Measurements from ENCODE around the gene GDI2. TPM values are rescaled to one million over a fixed set of nuclear protein-coding genes. Genes with fewer than 3 reads are reported as not detected.

GDI2 gene
- total and polyA plus RNA-seq, 2 donors: 139 to 268 TPM

DNA sequence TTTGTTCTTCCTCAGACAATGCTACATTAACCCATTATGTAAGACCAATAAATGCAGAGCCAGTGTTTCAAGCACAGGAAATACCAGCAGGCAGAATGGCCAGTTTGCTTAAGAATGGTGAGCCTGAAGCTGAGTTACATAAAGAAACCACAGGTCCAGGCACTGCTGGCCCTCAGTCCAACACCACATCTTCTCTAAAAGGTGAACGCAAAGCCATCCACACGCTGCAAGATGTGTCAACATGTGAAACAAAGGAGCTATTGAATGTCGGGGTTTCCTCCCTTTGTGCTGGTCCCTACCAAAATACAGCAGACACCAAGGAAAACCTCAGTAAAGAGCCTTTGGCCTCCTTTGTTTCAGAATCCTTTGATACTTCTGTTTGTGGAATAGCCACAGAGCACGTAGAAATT lies 64.8 kb downstream of the GDI2 start:
- Histone ChIP-seq H3K27me3 (ENCODE audit: control insufficient read depth in 2 of 2, insufficient read depth in 1 of 2, low read length in 1 of 2) (no peaks in the 10 kb centered on the region), H3K36me3 (ENCODE audit: control insufficient read depth in 2 of 2, insufficient read depth in 2 of 2, low read length in 1 of 2) (peaks cover 51 to 65% of the 10 kb centered on the region in 2 donors), H3K4me1 (ENCODE audit: control insufficient read depth in 2 of 2, insufficient read depth in 2 of 2, low read length in 2 of 2) (no peaks in the 10 kb centered on the region), H3K9me3 (ENCODE audit: control insufficient read depth in 2 of 2, insufficient read depth in 1 of 2, low read length in 1 of 2) (no peaks in the 10 kb centered on the region), H3K27ac (ENCODE audit: low read depth in 1 of 2, low read length in 1 of 2) (no peak overlapping the region), H3K4me3 (ENCODE audit: low read length in 2 of 2) (no peak overlapping the region)
- no peak for DNase-seq (ENCODE audit: low read depth in 6 of 9, low spot score in 9 of 9)
- WGBS: 98% methylated on average over 4 of the region's 4 CpGs

DNA sequence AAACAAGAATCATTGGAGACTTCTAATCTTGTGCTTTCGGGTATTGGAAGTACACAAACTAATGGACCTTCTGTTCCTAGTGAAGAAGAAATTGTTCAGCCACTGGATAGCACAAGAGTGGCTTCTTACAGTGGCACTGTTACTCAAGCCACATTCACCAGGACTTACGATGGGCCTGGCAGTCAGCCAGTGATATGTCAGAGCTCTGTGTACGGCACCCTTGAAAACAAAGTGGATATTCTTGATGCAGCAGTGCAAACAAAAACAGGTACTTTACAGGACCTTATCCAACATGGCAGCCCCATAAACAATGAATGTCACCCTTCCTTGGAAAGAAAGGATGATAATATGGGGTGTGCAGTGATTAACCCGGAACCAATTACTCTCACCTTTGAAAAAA lies 67.0 kb downstream of the GDI2 start:
- no peaks in the 10 kb centered on the region for H3K27me3 ChIP-seq (ENCODE audit: control insufficient read depth in 2 of 2, insufficient read depth in 1 of 2, low read length in 1 of 2)
- peaks cover 47 to 74% of the 10 kb centered on the region in 2 donors for H3K36me3 ChIP-seq (ENCODE audit: control insufficient read depth in 2 of 2, insufficient read depth in 2 of 2, low read length in 1 of 2)
- H3K4me3 ChIP-seq (ENCODE audit: low read length in 2 of 2): no peak overlapping the region
- H3K4me1 ChIP-seq (ENCODE audit: control insufficient read depth in 2 of 2, insufficient read depth in 2 of 2, low read length in 2 of 2): no peaks in the 10 kb centered on the region
- WGBS: 98% methylated on average over 4 of the region's 4 CpGs
- DNase-seq (ENCODE audit: low read depth in 6 of 9, low spot score in 9 of 9): no peak
- H3K9me3 ChIP-seq (ENCODE audit: control insufficient read depth in 2 of 2, insufficient read depth in 1 of 2, low read length in 1 of 2): no peaks in the 10 kb centered on the region
- no peak overlapping the region for H3K27ac ChIP-seq (ENCODE audit: low read depth in 1 of 2, low read length in 1 of 2)

DNA sequence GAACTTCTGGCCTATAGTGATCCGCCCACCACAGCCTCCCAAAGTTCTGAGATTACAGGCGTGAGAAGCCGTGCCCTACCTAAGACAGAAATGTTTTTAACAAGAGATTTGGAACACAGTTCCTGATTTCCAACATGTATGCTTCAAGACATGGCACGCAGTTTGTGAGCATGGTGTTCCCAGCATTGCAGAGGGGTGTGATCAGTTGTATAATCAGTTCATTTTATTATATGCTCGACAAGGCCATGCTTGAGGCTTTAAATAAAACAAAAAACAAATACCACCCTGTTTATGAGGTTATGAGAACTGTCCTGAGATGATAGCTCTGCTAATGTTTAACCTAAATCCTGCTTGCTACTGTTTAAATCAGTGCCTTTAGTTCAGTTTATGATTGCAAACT lies 68.4 kb downstream of the GDI2 start:
- Histone ChIP-seq H3K9me3 (ENCODE audit: control insufficient read depth in 2 of 2, insufficient read depth in 1 of 2, low read length in 1 of 2) (no peaks in the 10 kb centered on the region), H3K4me3 (ENCODE audit: low read length in 2 of 2) (no peak overlapping the region), H3K36me3 (ENCODE audit: control insufficient read depth in 2 of 2, insufficient read depth in 2 of 2, low read length in 1 of 2) (peaks cover 51 to 86% of the 10 kb centered on the region in 2 donors), H3K27me3 (ENCODE audit: control insufficient read depth in 2 of 2, insufficient read depth in 1 of 2, low read length in 1 of 2) (no peaks in the 10 kb centered on the region), H3K27ac (ENCODE audit: low read depth in 1 of 2, low read length in 1 of 2) (no peak overlapping the region), H3K4me1 (ENCODE audit: control insufficient read depth in 2 of 2, insufficient read depth in 2 of 2, low read length in 2 of 2) (no peaks in the 10 kb centered on the region)
- WGBS: over 99% methylated on average over 5 of the region's 5 CpGs
- DNase-seq (ENCODE audit: low read depth in 6 of 9, low spot score in 9 of 9): no peak

DNA sequence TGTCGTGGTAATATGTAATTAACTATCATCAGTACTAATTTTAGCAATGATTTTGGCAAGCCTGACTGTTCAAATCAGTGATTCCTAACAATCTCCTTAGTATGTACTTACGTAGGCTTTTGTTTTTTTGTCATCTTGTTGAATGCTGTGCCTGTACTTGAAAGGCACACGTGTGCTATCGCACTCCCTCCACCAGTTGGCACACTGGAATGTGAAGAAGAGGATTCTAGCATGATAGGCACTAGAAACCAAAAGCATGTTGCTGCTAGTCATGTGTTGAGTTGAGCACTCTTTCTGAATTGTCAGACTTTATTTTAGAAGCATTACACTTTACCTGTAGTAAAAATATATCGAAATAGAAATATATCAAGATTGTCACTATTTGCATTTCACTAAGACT lies 69.5 kb downstream of the GDI2 start:
- WGBS: 79% methylated on average over 5 of the region's 5 CpGs
- no peak for DNase-seq (ENCODE audit: low read depth in 6 of 9, low spot score in 9 of 9)
- Histone ChIP-seq H3K36me3 (ENCODE audit: control insufficient read depth in 2 of 2, insufficient read depth in 2 of 2, low read length in 1 of 2) (peaks cover 46 to 79% of the 10 kb centered on the region in 2 donors), H3K4me3 (ENCODE audit: low read length in 2 of 2) (no peak overlapping the region), H3K4me1 (ENCODE audit: control insufficient read depth in 2 of 2, insufficient read depth in 2 of 2, low read length in 2 of 2) (no peaks in the 10 kb centered on the region), H3K9me3 (ENCODE audit: control insufficient read depth in 2 of 2, insufficient read depth in 1 of 2, low read length in 1 of 2) (no peaks in the 10 kb centered on the region), H3K27ac (ENCODE audit: low read depth in 1 of 2, low read length in 1 of 2) (no peak overlapping the region), H3K27me3 (ENCODE audit: control insufficient read depth in 2 of 2, insufficient read depth in 1 of 2, low read length in 1 of 2) (no peaks in the 10 kb centered on the region)

DNA sequence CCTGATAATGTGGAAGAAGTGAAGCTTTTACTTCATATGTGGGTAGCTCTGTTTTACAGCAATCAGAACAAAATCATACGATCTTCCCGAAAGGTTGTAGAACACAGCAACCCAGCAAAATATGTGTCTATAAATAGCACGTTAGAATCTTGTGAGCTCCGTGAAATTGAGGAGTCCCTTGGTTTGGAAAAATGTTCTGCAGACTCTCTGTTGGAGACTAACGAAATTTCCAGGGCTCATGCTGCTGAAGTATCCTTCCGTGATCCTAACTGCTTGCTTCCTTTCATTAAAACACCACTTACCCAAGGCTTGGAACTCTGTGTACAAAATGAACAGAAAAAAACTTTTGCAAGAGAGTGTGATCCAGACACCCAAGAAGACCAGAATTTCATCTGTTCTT lies 71.1 kb downstream of the GDI2 start:
- WGBS: 98% methylated on average over 6 of the region's 6 CpGs
- H3K4me1 ChIP-seq (ENCODE audit: control insufficient read depth in 2 of 2, insufficient read depth in 2 of 2, low read length in 2 of 2): no peaks in the 10 kb centered on the region

DNA sequence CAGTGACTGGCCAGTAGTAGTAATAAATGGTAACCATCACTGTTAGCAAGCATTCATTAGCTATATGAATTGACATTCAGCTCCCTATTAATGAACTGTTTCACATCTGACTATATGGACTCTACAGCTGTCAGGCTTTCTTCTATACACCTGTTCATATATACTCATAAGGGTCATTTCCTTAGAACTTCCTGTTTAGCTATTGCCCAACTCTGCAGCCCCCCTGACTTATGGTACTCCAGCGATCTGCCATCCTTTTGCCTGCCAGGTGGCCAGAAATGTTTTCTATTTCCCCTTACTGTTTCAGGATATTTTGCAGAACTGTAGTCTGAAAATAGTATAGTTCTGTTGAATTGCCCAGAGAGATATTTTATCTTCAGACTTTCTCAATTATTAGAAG lies 72.0 kb downstream of the GDI2 start:
- 48% methylated on average over 1 of the region's 1 CpG for WGBS
- Histone ChIP-seq H3K27ac (ENCODE audit: low read depth in 1 of 2, low read length in 1 of 2) (no peak overlapping the region), H3K9me3 (ENCODE audit: control insufficient read depth in 2 of 2, insufficient read depth in 1 of 2, low read length in 1 of 2) (no peaks in the 10 kb centered on the region), H3K36me3 (ENCODE audit: control insufficient read depth in 2 of 2, insufficient read depth in 2 of 2, low read length in 1 of 2) (peaks cover 23 to 63% of the 10 kb centered on the region in 2 donors), H3K4me1 (ENCODE audit: control insufficient read depth in 2 of 2, insufficient read depth in 2 of 2, low read length in 2 of 2) (no peaks in the 10 kb centered on the region), H3K4me3 (ENCODE audit: low read length in 2 of 2) (no peak overlapping the region), H3K27me3 (ENCODE audit: control insufficient read depth in 2 of 2, insufficient read depth in 1 of 2, low read length in 1 of 2) (no peaks in the 10 kb centered on the region)
- DNase-seq (ENCODE audit: low read depth in 6 of 9, low spot score in 9 of 9): no peak

More for the DNA sequence above, 71.1 kb downstream of the GDI2 start:
- Histone ChIP-seq H3K27me3 (ENCODE audit: control insufficient read depth in 2 of 2, insufficient read depth in 1 of 2, low read length in 1 of 2) (no peaks in the 10 kb centered on the region), H3K9me3 (ENCODE audit: control insufficient read depth in 2 of 2, insufficient read depth in 1 of 2, low read length in 1 of 2) (no peaks in the 10 kb centered on the region), H3K36me3 (ENCODE audit: control insufficient read depth in 2 of 2, insufficient read depth in 2 of 2, low read length in 1 of 2) (peaks cover 31 to 70% of the 10 kb centered on the region in 2 donors), H3K27ac (ENCODE audit: low read depth in 1 of 2, low read length in 1 of 2) (no peak overlapping the region), H3K4me3 (ENCODE audit: low read length in 2 of 2) (no peak overlapping the region)
- no peak for DNase-seq (ENCODE audit: low read depth in 6 of 9, low spot score in 9 of 9)

DNA sequence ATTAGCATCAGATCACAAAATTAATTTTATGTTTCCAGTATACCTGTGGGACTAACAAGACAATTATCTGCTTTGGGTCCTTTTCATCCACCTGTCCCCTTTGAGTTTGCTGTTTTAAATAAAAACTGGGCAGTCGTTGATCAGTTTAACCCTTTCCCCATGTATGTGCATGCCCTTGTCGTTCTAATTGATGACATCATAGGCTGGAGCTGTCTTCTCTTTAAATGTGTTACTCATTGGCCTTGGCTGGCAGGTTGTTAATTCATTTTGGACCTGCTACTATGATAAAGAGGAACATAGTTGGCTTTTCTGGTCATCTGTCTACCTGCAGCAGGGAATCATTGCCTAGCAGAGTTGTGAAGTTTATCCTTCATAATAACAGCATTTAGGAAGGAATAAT lies 74.8 kb downstream of the GDI2 start:
- no peak overlapping the region for H3K27ac ChIP-seq (ENCODE audit: low read depth in 1 of 2, low read length in 1 of 2)
- 98% methylated on average over 2 of the region's 2 CpGs for WGBS

DNA sequence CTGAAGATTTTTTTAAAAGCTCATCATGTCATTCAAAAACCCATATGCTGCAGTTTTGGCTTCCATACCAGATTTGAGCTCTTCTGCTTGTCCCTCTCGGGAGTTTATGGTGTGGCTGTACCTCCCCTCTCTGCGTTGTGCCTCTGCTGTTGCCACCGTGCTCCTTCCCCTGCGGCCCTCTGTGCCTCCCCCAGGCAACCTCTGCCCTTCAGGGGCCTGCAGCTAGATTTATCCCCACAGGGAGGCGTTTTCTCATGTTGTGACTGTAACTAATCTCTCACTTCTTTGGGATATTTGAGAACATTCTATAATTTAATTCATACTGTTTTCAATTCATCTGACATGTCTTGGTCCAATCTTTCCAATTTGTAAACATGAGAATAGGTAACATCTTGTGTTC lies 75.9 kb downstream of the GDI2 start:
- peaks cover 0 to 3% of the 10 kb centered on the region in 2 donors for H3K4me1 ChIP-seq (ENCODE audit: control insufficient read depth in 2 of 2, insufficient read depth in 2 of 2, low read length in 2 of 2)
- no peaks in the 10 kb centered on the region for H3K9me3 ChIP-seq (ENCODE audit: control insufficient read depth in 2 of 2, insufficient read depth in 1 of 2, low read length in 1 of 2)
- H3K27me3 ChIP-seq (ENCODE audit: control insufficient read depth in 2 of 2, insufficient read depth in 1 of 2, low read length in 1 of 2): no peaks in the 10 kb centered on the region
- 93% methylated on average over 5 of the region's 5 CpGs for WGBS
- no peak overlapping the region for H3K4me3 ChIP-seq (ENCODE audit: low read length in 2 of 2)
- no peak for DNase-seq (ENCODE audit: low read depth in 6 of 9, low spot score in 9 of 9)
- H3K27ac ChIP-seq (ENCODE audit: low read depth in 1 of 2, low read length in 1 of 2): no peak overlapping the region
- H3K36me3 ChIP-seq (ENCODE audit: control insufficient read depth in 2 of 2, insufficient read depth in 2 of 2, low read length in 1 of 2): peaks cover 17 to 38% of the 10 kb centered on the region in 2 donors

More for the DNA sequence above, 74.8 kb downstream of the GDI2 start:
- peaks cover 13 to 48% of the 10 kb centered on the region in 2 donors for H3K36me3 ChIP-seq (ENCODE audit: control insufficient read depth in 2 of 2, insufficient read depth in 2 of 2, low read length in 1 of 2)
- H3K9me3 ChIP-seq (ENCODE audit: control insufficient read depth in 2 of 2, insufficient read depth in 1 of 2, low read length in 1 of 2): no peaks in the 10 kb centered on the region
- H3K4me3 ChIP-seq (ENCODE audit: low read length in 2 of 2): no peak overlapping the region
- H3K27me3 ChIP-seq (ENCODE audit: control insufficient read depth in 2 of 2, insufficient read depth in 1 of 2, low read length in 1 of 2): no peaks in the 10 kb centered on the region
- DNase-seq (ENCODE audit: low read depth in 6 of 9, low spot score in 9 of 9): no peak
- peaks cover 0 to 3% of the 10 kb centered on the region in 2 donors for H3K4me1 ChIP-seq (ENCODE audit: control insufficient read depth in 2 of 2, insufficient read depth in 2 of 2, low read length in 2 of 2)

DNA sequence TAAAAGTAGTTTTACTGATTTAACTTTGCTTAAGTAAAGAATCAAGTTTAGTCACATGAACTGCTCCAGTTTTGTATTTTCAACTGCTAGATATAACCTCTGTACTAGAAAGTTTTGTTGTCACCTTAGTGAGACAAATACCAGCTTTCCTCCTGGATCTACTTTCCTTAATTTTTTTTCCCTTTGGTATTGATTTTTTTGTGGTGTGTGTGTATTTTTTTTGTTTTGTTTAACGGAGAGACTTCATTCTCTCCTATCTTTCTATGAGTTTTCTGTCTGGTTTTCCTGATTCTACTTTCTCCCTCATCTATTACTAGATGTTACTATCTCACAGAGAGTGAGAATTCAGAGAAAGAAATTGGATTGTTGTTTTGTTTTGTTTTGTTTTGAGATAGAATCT lies 76.6 kb downstream of the GDI2 start:
- no peaks in the 10 kb centered on the region for H3K27me3 ChIP-seq (ENCODE audit: control insufficient read depth in 2 of 2, insufficient read depth in 1 of 2, low read length in 1 of 2)
- no peaks in the 10 kb centered on the region for H3K9me3 ChIP-seq (ENCODE audit: control insufficient read depth in 2 of 2, insufficient read depth in 1 of 2, low read length in 1 of 2)
- no peak overlapping the region for H3K4me3 ChIP-seq (ENCODE audit: low read length in 2 of 2)
- DNase-seq (ENCODE audit: low read depth in 6 of 9, low spot score in 9 of 9): no peak
- peaks cover 13 to 37% of the 10 kb centered on the region in 2 donors for H3K36me3 ChIP-seq (ENCODE audit: control insufficient read depth in 2 of 2, insufficient read depth in 2 of 2, low read length in 1 of 2)
- H3K27ac ChIP-seq (ENCODE audit: low read depth in 1 of 2, low read length in 1 of 2): no peak overlapping the region
- peaks cover 0 to 3% of the 10 kb centered on the region in 2 donors for H3K4me1 ChIP-seq (ENCODE audit: control insufficient read depth in 2 of 2, insufficient read depth in 2 of 2, low read length in 2 of 2)
- WGBS: 98% methylated on average over 1 of the region's 1 CpG

DNA sequence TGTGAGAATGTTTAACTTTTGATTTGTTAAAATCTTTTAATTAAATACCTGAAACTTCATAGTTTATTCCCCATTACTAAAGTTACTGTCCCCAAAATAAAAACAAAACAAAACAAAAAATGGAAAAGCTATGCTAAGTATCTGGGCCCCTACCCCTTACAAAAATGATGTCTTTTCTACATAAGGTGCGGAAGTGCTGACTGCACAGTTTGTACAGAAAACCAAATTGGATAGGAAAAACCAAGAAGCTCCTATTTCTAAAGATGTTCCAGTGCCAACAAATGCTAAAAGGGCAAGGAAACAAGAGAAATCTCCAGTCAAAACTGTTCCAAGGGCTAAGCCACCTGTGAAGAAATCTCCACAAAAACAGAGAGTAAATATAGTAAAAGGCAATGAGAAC lies 78.1 kb downstream of the GDI2 start:
- H3K4me1 ChIP-seq (ENCODE audit: control insufficient read depth in 2 of 2, insufficient read depth in 2 of 2, low read length in 2 of 2): peaks cover 0 to 3% of the 10 kb centered on the region in 2 donors
- DNase-seq (ENCODE audit: low read depth in 6 of 9, low spot score in 9 of 9): no peak
- no peaks in the 10 kb centered on the region for H3K27me3 ChIP-seq (ENCODE audit: control insufficient read depth in 2 of 2, insufficient read depth in 1 of 2, low read length in 1 of 2)
- no peak overlapping the region for H3K27ac ChIP-seq (ENCODE audit: low read depth in 1 of 2, low read length in 1 of 2)
- H3K36me3 ChIP-seq (ENCODE audit: control insufficient read depth in 2 of 2, insufficient read depth in 2 of 2, low read length in 1 of 2): peaks cover 22 to 37% of the 10 kb centered on the region in 2 donors
- WGBS: 99% methylated on average over 1 of the region's 1 CpG
- H3K9me3 ChIP-seq (ENCODE audit: control insufficient read depth in 2 of 2, insufficient read depth in 1 of 2, low read length in 1 of 2): no peaks in the 10 kb centered on the region
- no peak overlapping the region for H3K4me3 ChIP-seq (ENCODE audit: low read length in 2 of 2)

All from thymus (tissue), 11 donors.